ENCODE results near the gene LNX2. TPM values are rescaled to one million over a fixed set of nuclear protein-coding genes. Genes with fewer than 3 reads are reported as not detected.

LNX2 gene
- total and polyA plus RNA-seq, 3 experiments from 2014 or later = 4.4 to 5.0 (median 4.7) TPM

- Histone ChIP-seq H3K4me3 (ENCODE audit: low read length) (peak overlapping the region; percentile 90), H3K4me1 (ENCODE audit: insufficient read depth, low read length) (peaks cover 34% of the 10 kb centered on the region), H3K9me3 (ENCODE audit: low read length) (no peaks in the 10 kb centered on the region), H3K27me3 (ENCODE audit: insufficient read depth, low read length, poor library complexity, severe bottlenecking) (no peaks in the 10 kb centered on the region), H3K36me3 (ENCODE audit: insufficient read depth, low read length) (no peaks in the 10 kb centered on the region), H3K27ac (ENCODE audit: low read depth, low read length) (peak overlapping the region; percentile 90)
- Mint-ChIP-seq H3K4me3 (peak overlapping the region; percentile 90 to 96 (median 95)), H3K9me3 (no peaks in the 10 kb centered on the region), H3K27ac (peak overlapping the region; percentile 91 to 98 (median 98)), H3K4me1 (peaks cover 59 to 69% (median 68%) of the 10 kb centered on the region in 3 donors), H3K36me3 (peaks cover 0 to 41% (median 15%) of the 10 kb centered on the region in 3 donors), H3K27me3 (no peaks in the 10 kb centered on the region)
- no peak for DNase-seq
- CTCF ChIA-PET = interaction anchor here (0.7 to 4.5 kb wide), 13 partner anchors 9 to 216 kb away, joined by 3 to 24 read pairs (median 5); partner anchors contain the start of gene MTIF3
- POLR2A ChIA-PET = interaction anchor here (0.8 to 2.2 kb wide), 14 partner anchors 11 to 1038 kb away, joined by 3 to 27 read pairs (median 4); partner anchors contain the start of genes GTF3A, MTIF3, PAN3 and POMP
These were observed 712 bp upstream of the LNX2 start for GRCh38 chr13:27621116-27621365.

DNA sequence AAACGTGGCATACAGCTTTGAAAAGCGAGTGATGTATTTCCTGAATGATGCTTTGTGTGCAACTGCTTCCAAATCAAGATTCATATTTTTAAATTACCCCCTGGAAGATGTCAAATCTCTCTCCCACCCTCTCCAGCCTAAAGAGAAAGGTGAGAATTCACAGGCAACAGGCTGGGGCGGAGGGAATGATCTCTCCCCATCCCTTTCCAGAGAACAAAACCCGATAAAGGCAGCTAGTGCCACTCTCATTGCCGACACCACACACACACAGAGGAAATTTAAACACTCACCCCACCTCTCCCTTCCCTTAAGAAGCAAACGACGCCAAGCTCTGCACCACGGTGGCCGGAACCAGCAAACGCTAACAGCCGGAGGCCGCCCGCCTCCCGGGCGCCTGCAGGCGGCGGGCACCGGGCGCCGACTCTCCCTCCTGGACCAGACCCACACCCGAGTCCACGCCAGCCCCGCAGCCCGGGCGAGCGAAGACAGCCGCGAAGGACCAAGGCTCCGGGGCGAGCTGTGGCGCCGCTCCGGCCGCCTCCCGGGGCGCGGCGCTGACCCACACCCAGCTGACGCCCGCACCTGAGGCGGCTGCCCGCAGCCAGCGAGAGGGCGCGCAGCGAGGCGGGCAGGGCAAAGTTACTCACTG, 477 bp downstream of the LNX2 start:
- Histone ChIP-seq H3K27ac (ENCODE audit: low read depth, low read length) (peak overlapping the region; percentile 46), H3K4me1 (ENCODE audit: insufficient read depth, low read length) (peaks cover 34% of the 10 kb centered on the region), H3K4me3 (ENCODE audit: low read length) (peak overlapping the region; percentile 60), H3K27me3 (ENCODE audit: insufficient read depth, low read length, poor library complexity, severe bottlenecking) (no peaks in the 10 kb centered on the region), H3K9me3 (ENCODE audit: low read length) (no peaks in the 10 kb centered on the region), H3K36me3 (ENCODE audit: insufficient read depth, low read length) (no peaks in the 10 kb centered on the region)
- H3K9me3 Mint-ChIP-seq = no peaks in the 10 kb centered on the region
- H3K27ac Mint-ChIP-seq = peak overlapping the region; percentile 76 to 96 (median 92)
- H3K36me3 Mint-ChIP-seq = peaks cover 0 to 35% (median 9%) of the 10 kb centered on the region in 3 donors
- H3K27me3 Mint-ChIP-seq = no peaks in the 10 kb centered on the region
- peaks cover 48 to 65% (median 60%) of the 10 kb centered on the region in 3 donors for H3K4me1 Mint-ChIP-seq
- H3K4me3 Mint-ChIP-seq = peak overlapping the region; percentile 90 to 96 (median 93)
- POLR2A ChIA-PET = interaction anchor here (0.6 to 2.2 kb wide), 14 partner anchors 12 to 1039 kb away, joined by 3 to 27 read pairs (median 4); partner anchors contain the start of genes GTF3A, MTIF3, POMP and RPL21
- CTCF ChIA-PET = interaction anchor here (0.8 to 4.5 kb wide), 13 partner anchors 9 to 207 kb away, joined by 3 to 24 read pairs (median 5); partner anchors contain the start of gene MTIF3
- DNase-seq = peak in 3 of 5 donors; percentile 24 to 65 (median 27)

DNA sequence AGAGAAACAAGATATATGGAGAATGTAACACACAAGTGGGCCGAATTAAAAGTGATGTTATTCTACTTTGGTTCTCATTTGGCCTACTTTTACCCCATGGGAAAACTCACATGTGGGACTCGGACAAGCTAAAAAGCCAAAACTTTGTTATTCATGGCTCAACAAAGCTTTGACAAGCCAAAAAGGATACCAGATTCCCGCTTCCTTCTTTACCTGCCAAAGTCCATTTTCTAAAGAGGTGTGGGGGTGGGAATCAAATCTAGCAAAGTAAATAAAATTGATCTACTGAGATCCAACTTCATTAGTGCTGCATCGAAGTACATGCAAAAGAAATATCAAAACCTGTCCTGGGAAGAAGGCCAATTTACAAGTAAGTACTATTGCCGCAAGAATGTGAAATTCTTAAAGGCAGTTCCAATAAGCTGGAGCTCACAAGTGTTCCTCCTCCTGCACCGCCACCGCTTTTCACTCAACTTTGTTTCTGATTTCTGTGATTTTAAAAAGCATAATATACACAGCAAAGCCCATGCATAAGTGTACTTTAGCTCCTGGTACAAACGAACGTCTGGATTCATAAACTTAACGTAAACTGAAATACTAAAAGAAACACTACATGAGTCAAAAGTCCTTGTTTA, 1.1 kb downstream of the LNX2 start:
- peaks cover 34% of the 10 kb centered on the region for H3K4me1 ChIP-seq (ENCODE audit: insufficient read depth, low read length)
- H3K27me3 ChIP-seq (ENCODE audit: insufficient read depth, low read length, poor library complexity, severe bottlenecking) = no peaks in the 10 kb centered on the region
- H3K4me3 ChIP-seq (ENCODE audit: low read length) = peak overlapping the region; percentile 60
- no peaks in the 10 kb centered on the region for H3K36me3 ChIP-seq (ENCODE audit: insufficient read depth, low read length)
- H3K4me1 Mint-ChIP-seq = peaks cover 49 to 66% (median 60%) of the 10 kb centered on the region in 3 donors
- H3K27ac ChIP-seq (ENCODE audit: low read depth, low read length) = no peak overlapping the region
- H3K27me3 Mint-ChIP-seq = no peaks in the 10 kb centered on the region
- H3K27ac Mint-ChIP-seq = peak overlapping the region in 7 of 8 donors; percentile 8 to 96 (median 93)
- H3K9me3 Mint-ChIP-seq = no peaks in the 10 kb centered on the region
- peak overlapping the region; percentile 90 to 96 (median 93) for H3K4me3 Mint-ChIP-seq
- DNase-seq = no peak
- H3K9me3 ChIP-seq (ENCODE audit: low read length) = no peaks in the 10 kb centered on the region
- peaks cover 6 to 35% (median 10%) of the 10 kb centered on the region in 3 donors for H3K36me3 Mint-ChIP-seq
- POLR2A ChIA-PET = interaction anchor here (1.2 to 2.2 kb wide), 3 partner anchors 165 to 169 kb away, joined by 3 to 27 read pairs (median 3); partner anchors contain the start of gene MTIF3
- CTCF ChIA-PET = interaction anchor here (0.6 to 4.5 kb wide), 8 partner anchors 8 to 256 kb away, joined by 3 to 24 read pairs (median 5); partner anchors contain the start of gene MTIF3

GRCh38 chr13:27617881-27618321, 2.4 kb downstream of the LNX2 start:
- no peaks in the 10 kb centered on the region for H3K27me3 Mint-ChIP-seq
- Histone ChIP-seq H3K36me3 (ENCODE audit: insufficient read depth, low read length) (no peaks in the 10 kb centered on the region), H3K27ac (ENCODE audit: low read depth, low read length) (no peak overlapping the region), H3K27me3 (ENCODE audit: insufficient read depth, low read length, poor library complexity, severe bottlenecking) (no peaks in the 10 kb centered on the region), H3K4me3 (ENCODE audit: low read length) (no peak overlapping the region), H3K9me3 (ENCODE audit: low read length) (no peaks in the 10 kb centered on the region), H3K4me1 (ENCODE audit: insufficient read depth, low read length) (peaks cover 23% of the 10 kb centered on the region)
- H3K36me3 Mint-ChIP-seq = peaks cover 2 to 23% (median 7%) of the 10 kb centered on the region in 3 donors
- ChIA-PET POLR2A (no interaction called here), CTCF (no interaction called here)
- H3K9me3 Mint-ChIP-seq = no peaks in the 10 kb centered on the region
- H3K4me3 Mint-ChIP-seq = peak overlapping the region in 3 of 7 donors; percentile 58 to 93 (median 93)
- no peak for DNase-seq
- peaks cover 44 to 60% (median 56%) of the 10 kb centered on the region in 3 donors for H3K4me1 Mint-ChIP-seq
- peak overlapping the region in 1 of 8 donors; percentile 93 for H3K27ac Mint-ChIP-seq

- no peak overlapping the region for H3K4me3 Mint-ChIP-seq
- no peak overlapping the region for H3K27ac ChIP-seq (ENCODE audit: low read depth, low read length)
- H3K36me3 ChIP-seq (ENCODE audit: insufficient read depth, low read length) = no peaks in the 10 kb centered on the region
- peaks cover 43 to 63% (median 58%) of the 10 kb centered on the region in 3 donors for H3K4me1 Mint-ChIP-seq
- no peaks in the 10 kb centered on the region for H3K27me3 ChIP-seq (ENCODE audit: insufficient read depth, low read length, poor library complexity, severe bottlenecking)
- peaks cover 7% of the 10 kb centered on the region for H3K4me1 ChIP-seq (ENCODE audit: insufficient read depth, low read length)
- no peak for DNase-seq
- ChIA-PET POLR2A (no interaction called here), CTCF (no interaction called here)
- no peaks in the 10 kb centered on the region for H3K9me3 ChIP-seq (ENCODE audit: low read length)
- peak overlapping the region in 2 of 8 donors; percentile 12 to 74 for H3K27ac Mint-ChIP-seq
- no peak overlapping the region for H3K4me3 ChIP-seq (ENCODE audit: low read length)
- H3K9me3 Mint-ChIP-seq = no peaks in the 10 kb centered on the region
- H3K27me3 Mint-ChIP-seq = no peaks in the 10 kb centered on the region
- peaks cover 4 to 7% (median 5%) of the 10 kb centered on the region in 3 donors for H3K36me3 Mint-ChIP-seq
These were observed 6.7 kb downstream of the LNX2 start for GRCh38 chr13:27613628-27614027.

GRCh38 chr13:27607125-27607524, 13.2 kb downstream of the LNX2 start:
- Histone ChIP-seq H3K9me3 (ENCODE audit: low read length) (no peaks in the 10 kb centered on the region), H3K27ac (ENCODE audit: low read depth, low read length) (no peak overlapping the region), H3K4me3 (ENCODE audit: low read length) (no peak overlapping the region), H3K4me1 (ENCODE audit: insufficient read depth, low read length) (peaks cover 2% of the 10 kb centered on the region), H3K36me3 (ENCODE audit: insufficient read depth, low read length) (no peaks in the 10 kb centered on the region), H3K27me3 (ENCODE audit: insufficient read depth, low read length, poor library complexity, severe bottlenecking) (no peaks in the 10 kb centered on the region)
- Mint-ChIP-seq H3K9me3 (no peaks in the 10 kb centered on the region), H3K27ac (no peak overlapping the region), H3K27me3 (no peaks in the 10 kb centered on the region), H3K36me3 (peaks cover 0 to 1% (median 0%) of the 10 kb centered on the region in 3 donors), H3K4me3 (no peak overlapping the region), H3K4me1 (peaks cover 34 to 53% (median 49%) of the 10 kb centered on the region in 3 donors)
- POLR2A ChIA-PET = no interaction called here
- DNase-seq = no peak
- CTCF ChIA-PET = no interaction called here

DNA sequence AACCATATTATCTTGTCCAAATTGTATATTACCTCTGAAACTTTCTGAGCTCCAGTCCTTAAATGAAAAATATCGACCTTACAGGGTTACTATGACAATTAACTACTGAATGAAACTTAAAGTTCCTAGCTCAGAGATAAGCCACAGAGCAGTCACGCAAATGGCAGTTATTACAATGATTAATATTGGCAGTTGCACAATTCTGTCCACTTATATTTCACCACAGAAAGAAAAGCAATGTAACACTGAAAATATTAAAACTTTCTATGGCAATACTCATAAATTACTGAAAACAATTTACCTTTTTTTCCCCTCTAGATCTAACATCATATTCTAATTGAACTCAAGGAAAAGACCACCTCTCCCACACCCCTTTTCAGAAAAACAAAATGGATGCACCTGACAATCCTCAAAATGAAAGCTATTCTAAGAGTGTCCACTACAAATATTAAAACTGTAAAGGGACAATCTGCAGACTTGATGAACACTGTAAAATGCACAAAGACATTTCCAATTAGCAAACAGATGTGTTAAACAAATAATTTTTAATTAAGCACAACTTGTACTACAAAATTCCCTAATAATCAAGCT, 14.6 kb downstream of the LNX2 start:
- H3K4me3 Mint-ChIP-seq = no peak overlapping the region
- no peak for DNase-seq

More for the DNA sequence above, 14.6 kb downstream of the LNX2 start:
- Histone ChIP-seq H3K36me3 (ENCODE audit: insufficient read depth, low read length) (no peaks in the 10 kb centered on the region), H3K27me3 (ENCODE audit: insufficient read depth, low read length, poor library complexity, severe bottlenecking) (no peaks in the 10 kb centered on the region), H3K27ac (ENCODE audit: low read depth, low read length) (no peak overlapping the region), H3K9me3 (ENCODE audit: low read length) (no peaks in the 10 kb centered on the region), H3K4me3 (ENCODE audit: low read length) (no peak overlapping the region), H3K4me1 (ENCODE audit: insufficient read depth, low read length) (no peaks in the 10 kb centered on the region)
- ChIA-PET POLR2A (no interaction called here), CTCF (interaction anchor here (1.0 to 1.1 kb wide), 2 partner anchors 14 to 221 kb away, joined by 3 to 5 read pairs; partner anchors contain the start of gene LNX2)
- H3K4me1 Mint-ChIP-seq = peaks cover 32 to 56% (median 50%) of the 10 kb centered on the region in 3 donors
- H3K9me3 Mint-ChIP-seq = no peaks in the 10 kb centered on the region
- H3K27me3 Mint-ChIP-seq = no peaks in the 10 kb centered on the region
- no peak overlapping the region for H3K27ac Mint-ChIP-seq
- no peaks in the 10 kb centered on the region for H3K36me3 Mint-ChIP-seq
